GM11168 (cell line): ENCODE results near the gene KLHL29.

Experiments used
- in situ Hi-C: fragments of 300-500 bp; cut with MboI; formaldehyde crosslinking; loops from one replicate; pipeline ENCODE4 v1.12.0; 2022; ENCODE audit warnings: low sequenced_read_pairs; ENCODE audit not compliant: unreplicated experiment

Gene KLHL29

DNA sequence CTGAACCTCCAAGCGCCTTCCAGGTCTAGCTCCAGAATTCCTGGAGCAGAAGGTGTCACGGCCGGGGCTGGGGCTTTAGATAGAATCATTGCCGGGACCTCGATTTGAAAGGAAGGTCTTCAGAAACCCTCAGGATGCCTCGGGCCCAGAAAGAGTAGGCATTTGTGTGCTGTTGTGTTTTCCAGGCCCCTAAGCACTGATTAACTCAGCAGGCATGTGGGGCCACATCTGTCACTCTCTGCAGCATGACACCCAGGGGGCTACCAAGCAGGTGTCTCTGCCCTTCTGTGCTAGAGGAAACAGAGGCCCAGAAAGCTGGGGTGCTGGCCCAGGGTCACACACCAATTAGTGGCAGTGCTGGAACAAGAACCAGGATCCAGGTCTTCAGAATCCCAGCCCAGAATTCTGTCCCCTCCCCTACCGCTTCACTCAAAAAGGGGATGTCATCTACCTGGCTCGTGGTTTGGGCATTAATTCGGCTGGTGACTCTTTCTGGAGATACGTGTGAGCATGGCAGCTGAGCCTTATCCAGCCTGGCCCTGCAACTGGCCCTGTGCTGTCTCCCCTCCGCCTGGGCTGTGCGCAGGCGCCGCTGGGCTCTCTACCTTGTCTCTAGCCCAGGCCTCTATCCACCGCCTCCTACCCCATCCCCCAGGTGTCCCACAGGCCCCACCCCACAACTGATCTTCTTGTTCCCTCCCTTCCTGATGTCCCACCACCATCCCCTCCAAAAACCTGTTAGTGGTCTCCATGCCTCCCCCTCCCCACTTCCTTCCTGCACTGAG is 296.6 kb downstream of the KLHL29 start:
- in situ Hi-C loops = no loop called here

DNA sequence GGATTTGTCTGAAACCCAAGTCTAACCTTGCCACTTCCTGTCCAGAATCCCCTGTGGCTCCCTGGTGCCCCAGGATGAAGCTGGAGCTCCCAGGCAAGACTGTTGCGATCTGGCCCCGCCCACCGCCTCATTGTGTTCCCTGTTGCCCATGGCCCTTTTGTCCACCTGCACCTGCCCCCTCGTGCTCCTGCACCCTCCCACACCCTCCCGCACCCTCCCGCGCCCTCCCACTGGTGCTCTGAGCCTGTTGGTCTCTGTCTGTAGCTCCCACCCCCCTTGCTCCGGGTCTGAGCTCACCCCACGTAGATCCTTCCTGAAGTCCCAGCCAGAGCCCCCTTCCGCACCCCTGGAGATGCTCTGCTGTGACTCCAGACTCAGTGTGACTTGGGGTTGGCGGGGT is 297.5 kb downstream of the KLHL29 start:
- in situ Hi-C loops = no loop called here

DNA sequence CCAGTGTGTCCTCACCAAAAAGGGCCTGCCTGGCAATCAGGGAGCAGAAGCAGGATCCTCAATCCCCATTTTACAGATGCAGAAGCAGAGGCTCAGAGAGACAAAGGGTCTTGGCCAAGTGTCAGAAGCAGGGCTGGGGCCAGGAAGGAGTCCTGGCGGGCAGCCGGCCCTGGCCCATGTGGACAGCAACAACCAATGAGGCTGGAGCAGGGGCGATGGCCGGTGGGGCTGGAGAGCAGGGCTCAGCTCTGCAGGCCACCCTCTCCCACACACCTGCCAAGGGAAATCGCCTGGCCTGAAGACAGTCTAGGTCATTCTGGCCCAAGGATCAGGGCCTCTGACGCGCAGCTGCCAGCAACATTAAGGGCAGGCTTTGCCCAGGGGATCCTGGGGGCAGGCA is 298.0 kb downstream of the KLHL29 start:
- in situ Hi-C loops = no loop called here

DNA sequence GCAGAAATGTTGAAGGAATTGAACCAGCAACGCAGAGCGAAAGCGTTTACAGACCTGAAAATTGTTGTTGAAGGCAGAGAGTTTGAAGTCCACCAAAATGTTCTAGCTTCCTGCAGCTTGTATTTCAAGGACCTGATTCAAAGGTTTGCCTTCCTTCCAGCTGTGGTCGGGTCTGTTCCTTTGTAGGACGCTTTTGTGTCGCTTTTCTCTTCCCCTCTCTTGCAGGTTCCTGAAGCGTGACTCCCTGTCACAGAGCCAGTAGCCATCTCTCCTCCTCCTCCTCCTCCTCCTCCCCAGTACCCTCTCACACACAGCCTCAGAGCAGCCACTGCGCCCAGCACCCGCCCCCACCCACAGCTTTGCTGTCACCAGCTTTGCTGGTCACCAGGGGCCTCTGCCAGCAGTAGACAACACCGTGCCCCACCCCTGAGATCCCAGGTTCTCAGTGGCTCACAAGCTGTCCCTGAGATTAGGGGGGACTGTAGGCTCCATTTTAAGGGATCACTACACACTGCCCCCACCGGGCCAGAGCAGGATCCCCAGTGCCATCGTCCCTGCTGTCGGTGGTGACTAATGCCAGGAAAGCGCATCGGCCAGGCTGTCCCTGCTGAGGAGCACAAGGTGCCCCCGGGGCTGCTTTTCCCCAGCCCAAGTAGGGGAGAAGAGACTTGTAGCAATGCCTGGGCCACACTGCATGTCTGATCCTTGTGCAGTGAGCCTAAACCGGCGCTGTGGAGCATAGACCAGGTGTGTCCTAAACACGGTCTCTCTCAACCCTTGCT is 299.6 kb downstream of the KLHL29 start:
- in situ Hi-C loops = no loop called here

DNA sequence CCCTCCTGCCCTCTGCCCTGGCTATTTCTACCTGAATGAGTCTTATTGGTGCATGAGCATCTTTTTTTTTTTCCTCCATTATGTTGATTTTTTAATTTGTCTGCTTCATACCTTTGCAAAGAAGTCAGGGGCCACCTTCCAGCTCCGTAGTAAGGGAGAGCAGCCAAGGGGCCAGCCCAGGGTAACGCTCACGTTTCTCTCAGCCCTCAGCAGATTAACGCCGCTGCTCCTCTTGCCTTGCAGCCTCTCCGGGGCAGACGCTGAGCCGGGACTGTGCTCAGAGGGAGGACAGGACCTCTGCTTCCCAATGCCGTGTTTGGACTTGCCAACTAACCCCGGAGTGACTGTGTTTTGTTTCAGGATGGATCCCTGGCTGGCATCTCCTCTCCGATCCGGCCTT is 300.2 kb downstream of the KLHL29 start:
- in situ Hi-C loops = no loop called here

DNA sequence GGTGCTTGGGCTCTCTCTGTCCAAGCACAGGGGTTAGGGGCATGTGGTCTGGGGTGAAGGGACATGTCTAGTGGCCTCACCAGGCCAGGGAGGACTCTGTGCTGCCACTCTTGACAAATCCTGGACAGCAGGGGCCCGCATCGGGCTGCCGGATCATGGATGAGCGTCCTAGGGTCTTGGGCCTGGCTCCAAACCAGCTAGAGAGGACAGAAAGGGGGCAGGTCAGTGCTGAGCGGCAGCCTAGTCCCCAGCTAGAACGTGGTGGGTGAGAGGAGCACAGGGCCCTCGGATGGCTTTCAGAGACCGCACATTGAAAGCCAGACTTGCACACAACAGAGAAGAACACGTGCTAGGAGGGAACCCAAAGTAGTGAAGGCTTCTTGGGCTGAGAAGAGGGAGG is 300.7 kb downstream of the KLHL29 start:
- in situ Hi-C loops = no loop called here

DNA sequence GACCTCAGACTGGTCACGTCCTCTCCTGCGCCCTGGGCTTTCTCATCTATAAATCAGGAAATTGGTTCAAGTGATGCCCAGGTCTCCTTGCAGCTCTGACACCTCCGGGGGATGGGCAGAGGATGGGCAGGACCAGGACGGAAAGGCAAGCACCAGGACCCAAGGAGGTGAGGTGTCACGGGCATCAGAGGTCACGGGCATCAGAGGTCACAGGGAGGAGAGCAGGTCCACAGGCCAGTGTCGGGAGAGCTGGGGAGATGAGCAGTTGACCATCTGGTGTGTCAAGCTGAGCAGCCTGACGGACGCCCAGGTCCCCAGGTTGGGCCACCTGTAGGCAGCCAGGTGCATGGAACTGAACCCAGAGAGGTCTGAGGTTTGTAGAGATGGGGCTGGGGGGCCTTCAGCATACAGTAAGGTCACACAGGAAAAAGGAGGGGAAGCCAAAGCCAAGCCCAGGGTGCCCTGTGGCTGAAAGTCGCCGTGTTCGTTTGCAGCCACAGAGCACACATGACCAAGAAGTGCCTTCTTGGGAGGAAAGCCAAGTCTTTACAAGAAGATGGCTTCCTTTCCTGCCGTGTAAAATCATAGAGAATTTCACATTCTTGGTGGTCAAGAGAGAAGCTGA is 301.5 kb downstream of the KLHL29 start:
- in situ Hi-C loops = no loop called here

DNA sequence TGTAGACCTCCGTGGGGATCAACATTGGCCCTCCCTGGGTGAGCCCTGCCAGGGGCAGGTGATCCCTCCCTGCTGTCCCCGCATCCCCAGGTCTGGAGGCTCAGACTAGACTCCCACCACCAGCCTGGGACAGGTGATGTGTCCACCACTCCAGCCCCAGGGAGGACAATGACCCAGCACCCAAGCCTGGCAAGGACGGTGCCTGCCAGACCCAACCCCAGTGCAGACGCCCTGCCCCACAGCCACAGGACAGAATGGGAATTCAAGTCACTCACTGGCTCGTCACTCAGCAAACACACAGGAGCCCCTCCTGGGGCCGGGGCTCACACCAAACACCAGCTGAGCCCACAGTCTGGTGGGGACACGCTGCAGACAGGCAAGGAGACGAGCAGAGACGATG is 302.2 kb downstream of the KLHL29 start:
- in situ Hi-C loops = no loop called here

DNA sequence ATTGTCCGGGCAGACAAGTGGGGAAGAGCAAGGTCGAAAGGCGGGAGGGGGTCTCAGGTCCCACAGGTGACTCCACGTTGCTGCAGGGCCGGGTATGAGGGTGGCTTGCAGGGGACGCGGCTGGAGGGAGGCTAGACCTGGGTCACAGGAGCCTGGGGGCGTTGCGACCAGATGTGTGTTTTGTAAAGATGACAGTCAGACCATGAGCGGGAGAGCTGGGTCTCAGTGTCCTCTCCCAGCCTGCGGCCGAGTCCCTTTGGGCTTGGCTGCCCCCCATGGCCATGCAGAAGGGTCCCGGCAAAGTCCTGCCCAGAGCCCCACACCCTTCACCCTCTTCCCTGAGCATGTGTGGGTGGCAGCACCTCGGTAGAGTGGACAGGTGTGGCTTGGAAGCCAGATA is 302.7 kb downstream of the KLHL29 start:
- in situ Hi-C loops = no loop called here

DNA sequence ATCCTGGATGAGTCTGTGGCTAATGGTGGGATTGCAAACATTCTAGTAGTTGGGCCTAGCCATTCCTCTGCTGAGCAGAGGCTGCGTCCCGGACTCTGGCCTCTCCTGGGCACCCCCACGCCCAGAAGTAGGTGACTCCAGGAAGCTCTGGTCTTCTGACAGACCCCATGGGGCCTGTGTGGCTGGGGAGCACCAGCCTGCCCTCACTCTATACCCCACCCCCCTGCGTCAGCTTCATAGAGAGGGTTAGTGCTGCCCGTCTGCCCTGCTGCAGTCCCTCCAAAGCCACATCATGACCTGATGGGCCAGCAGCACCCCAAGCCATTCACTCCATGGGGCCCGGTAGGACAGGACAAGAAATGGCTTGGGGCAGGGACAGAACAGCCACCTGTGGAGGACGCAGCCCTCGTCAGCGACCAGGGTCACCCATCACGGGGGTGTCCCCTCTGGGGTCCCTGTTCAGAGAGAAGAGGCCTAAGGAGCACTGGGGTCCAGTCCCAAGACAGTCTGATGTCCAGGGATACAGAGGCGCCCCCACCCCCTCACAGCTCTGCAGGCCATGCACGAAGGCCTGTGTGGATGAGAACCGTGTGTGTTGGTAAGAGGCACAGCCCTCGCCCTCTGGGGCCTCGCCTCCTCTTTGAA is 303.6 kb downstream of the KLHL29 start:
- in situ Hi-C loops = no loop called here

DNA sequence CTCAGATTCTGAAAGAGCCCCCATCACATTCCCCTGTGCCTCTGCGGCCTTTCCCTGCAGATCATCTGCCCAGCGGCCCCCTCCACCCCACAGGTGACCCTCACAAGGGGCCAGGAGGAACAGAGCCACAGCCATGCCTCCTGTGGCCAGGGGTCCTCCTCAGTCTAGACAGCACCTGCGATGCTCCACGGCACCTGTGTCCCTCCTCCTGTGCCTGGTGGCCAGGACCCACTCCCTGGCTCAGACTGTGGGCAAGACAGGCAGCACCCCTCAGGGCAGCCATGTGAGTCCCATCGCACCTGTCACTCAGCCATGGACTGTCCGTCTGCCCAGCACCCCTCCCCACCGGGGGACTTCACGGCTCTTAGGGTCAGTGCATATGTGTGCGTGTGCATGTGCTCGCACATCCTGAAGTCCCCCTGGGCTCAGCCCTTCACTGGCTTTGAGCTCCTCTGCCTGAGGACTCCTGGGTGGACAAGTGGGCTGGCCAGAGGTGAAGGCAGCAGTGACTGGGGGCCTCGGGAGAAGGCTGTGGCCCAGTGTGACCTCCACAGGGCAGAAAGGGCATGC is 304.2 kb downstream of the KLHL29 start:
- in situ Hi-C loops = no loop called here

DNA sequence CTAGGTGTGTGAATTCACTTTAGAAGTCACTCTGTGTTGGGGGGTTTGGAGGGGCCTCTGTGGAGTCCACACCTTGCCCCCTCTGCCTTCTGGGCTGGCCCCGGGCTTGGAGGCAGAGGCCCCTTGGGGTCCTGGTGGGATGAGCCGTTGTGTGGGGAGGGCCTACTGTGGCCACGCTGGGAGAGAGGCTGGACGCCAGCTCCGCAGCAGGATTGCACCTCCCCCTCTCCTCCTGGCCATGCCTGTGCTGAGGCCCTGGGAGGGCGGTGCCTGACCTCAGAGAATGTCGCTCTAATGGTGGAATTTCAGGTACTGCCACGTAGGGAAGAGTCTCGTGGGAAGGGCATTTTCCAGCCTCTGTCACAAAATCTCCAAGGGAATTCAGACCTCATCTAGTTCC is 304.9 kb downstream of the KLHL29 start:
- in situ Hi-C loops = no loop called here

DNA sequence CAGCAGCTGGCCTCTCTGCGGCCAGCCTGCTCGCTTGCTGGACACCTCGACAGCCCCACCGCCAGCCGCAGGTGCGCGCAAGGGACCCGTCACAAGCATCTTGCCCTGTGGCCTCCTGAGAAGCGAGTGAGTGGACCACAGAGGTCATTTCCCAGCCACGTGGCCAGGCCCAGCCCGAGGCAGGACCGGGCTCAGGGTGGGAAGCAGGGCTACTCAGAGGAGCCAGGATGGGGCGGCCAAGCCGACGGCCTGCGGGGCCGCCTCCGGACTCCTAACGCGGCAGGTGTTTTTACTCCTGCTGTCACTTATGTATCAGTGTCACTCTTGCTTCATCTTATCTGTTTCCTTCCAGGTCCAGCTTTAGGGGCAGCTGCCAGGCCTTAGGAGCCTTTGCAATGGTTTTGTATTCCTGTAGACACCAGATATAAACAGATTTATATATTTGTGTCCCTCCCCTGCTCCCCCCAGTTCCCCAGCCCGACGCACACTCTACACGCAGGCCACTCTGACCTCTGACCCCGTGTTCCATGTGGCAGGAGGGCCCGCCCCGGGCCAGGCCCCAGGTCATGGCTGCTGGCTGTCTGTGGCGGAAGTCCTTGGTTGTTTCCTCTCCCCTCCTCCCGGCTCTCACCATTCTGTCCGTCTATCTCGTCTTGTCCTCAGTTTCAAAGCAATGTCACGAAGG is 305.6 kb downstream of the KLHL29 start:
- in situ Hi-C loops = no loop called here

DNA sequence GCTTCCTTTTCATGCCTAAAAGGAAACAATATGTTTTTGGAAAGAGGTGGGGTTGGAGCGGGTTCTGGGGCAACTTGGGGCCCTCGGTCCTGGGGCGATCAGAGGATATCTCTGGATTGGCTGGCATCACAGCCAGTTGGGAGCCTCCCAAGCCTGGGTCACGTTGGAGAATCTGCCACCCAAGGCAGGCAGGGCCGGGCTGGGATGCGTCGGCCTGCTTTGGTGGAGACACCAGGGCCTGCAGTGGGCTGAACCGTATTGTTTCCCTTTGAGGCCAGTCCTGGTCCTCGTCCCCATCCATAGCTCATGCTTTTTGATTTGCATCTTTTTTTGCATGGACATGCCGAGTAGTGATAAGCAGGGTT is 306.1 kb downstream of the KLHL29 start:
- in situ Hi-C loops = no loop called here

DNA sequence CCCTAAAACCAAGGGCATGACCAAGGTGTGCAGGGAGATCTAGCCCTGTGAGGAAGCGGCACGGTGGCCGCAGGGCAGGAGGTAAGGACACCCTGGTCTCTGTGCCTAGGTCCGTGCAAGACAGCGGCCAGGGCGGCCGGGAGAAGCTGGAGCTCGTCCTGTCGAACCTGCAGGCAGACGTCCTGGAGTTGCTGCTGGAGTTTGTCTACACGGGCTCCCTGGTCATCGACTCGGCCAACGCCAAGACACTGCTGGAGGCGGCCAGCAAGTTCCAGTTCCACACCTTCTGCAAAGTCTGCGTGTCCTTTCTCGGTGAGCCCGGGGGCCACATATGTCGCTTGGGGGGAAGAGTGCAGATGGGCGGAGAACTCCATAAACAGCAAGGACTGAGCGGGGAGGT is 306.6 kb downstream of the KLHL29 start:
- in situ Hi-C loops = no loop called here

DNA sequence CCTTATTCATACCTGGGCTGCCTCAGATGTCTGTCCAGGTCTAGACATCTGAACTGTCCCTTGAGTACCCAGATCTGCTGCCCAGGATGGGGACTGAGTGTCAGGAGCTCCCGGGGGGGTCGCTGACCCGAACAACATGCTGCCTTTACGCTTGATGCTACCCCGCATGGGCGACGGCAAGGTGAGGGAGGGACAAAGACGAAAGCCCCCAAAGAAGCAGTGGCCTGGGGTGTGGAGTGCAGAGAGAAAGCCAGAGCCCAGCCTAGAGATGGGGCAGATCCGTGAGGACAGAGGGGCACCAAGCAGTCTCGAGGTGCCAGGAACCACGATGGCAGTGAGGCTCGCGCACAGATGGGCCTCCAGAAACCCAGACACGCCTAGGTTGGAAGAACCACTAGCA is 307.3 kb downstream of the KLHL29 start:
- in situ Hi-C loops = no loop called here

DNA sequence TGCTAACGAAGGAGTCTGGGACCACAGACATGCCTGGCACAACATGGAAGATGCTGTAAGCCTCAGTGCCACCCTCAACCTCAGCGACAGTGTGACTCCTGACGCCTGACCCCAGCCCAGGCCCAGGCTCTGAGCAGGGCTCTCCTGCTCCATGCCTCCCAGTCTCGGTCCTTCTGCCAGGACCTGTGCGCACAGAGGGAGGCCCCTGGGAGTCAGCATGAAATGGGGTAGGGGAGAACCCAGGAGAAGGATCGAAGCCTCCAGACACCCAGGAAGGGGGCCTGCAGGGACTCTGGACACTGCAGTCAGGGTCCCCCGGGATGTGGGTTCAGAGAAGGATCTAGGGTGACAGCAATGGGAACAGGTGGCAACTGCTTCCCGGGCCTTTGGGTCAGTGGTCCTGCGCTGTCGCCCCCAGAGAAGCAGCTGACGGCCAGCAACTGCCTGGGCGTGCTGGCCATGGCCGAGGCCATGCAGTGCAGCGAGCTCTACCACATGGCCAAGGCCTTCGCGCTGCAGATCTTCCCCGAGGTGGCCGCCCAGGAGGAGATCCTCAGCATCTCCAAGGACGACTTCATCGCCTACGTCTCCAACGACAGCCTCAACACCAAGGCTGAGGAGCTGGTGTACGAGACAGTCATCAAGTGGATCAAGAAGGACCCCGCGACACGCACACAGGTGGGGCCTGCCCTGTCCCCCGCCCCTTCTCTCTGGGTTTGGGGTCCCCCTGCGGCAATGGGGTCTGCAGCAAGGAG is 308.0 kb downstream of the KLHL29 start:
- in situ Hi-C loops = no loop called here

DNA sequence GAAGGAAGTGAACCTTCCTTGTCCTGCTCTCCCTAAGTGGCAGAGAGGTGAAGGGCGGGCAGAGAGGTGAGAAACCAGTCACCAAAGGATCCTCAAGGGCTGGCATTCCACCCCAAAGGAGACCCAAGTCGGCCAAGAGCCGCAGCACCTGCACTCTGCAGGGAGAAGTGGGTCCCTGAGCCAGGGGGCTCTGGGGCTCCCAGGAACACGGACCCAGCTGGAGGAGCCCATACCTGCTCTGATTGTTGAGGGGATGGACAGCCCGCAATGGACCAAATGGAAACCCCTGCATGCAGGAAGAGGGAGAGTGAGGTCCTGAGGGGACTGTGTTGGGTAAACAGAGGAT is 308.6 kb downstream of the KLHL29 start:
- in situ Hi-C loops = no loop called here
